ENCODE results near the gene CCR4. TPM values are rescaled to one million over a fixed set of nuclear protein-coding genes. Genes with fewer than 3 reads are reported as not detected.
"Not testable (repeated sequence)": the region's sequence is repeated elsewhere in the genome, so short reads cannot be mapped to it uniquely, and the experiment has no call there.

The CCR4 gene
- total and polyA plus RNA-seq, 10 donors = 0.28 to 9.4 (median 4.9) TPM

GRCh38 chr3:32966627-32967026 is 15.2 kb downstream of the CCR4 start:
- H3K4me1 ChIP-seq; H3K27ac ChIP-seq; H3K4me3 ChIP-seq; H3K36me3 ChIP-seq; H3K27me3 ChIP-seq (replicated peaks in 1 of 7); intact Hi-C loops (cut with DNase I; ENCODE audit: low total_unique reads); DNase-seq: not testable (repeated sequence)
- peaks cover 0 to 25% (median 23%) of the 10 kb centered on the region in 8 donors for H3K9me3 ChIP-seq
- WGBS, 5 donors = 73 to 97% (median 94%) methylated on average over 5 of the region's 5 CpGs

DNA sequence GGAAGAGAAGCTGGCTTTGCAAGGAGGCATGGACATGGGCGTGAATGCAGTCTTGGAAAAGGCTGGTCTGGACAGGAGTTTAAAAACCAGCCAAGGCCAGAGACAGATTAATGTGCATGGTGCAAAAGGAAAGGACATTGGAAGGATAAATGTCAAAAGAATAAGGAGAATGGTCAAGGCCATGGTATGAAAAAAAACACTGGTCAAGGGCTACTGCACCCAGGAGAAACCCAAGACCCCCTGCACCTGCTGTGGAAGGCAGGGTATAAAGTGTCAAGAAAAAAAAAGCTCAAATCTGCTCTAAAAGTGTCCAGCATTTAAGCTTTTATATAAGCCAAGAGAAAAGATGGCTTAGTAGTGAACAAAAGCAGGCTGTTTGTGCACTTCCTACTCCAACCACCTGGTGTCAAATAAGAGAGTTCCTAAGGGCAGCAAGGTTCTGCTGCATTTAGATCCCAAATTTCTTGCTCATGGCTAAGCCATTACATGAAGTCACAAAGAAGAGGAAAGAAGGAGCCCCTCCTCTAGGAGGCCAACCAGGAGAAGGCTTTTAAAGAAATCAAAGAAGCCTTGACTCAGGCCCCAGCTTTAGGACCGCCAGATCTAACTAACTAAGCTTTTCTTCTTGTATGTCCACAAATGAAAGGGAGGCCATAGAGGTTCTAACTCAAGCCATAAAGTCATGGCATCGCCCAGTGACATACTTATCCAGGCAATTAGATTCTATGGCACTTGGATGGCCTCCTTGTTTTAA is 16.9 kb downstream of the CCR4 start:
- DNase-seq = no peak
- Histone ChIP-seq H3K9me3 (peaks cover 0 to 25% (median 23%) of the 10 kb centered on the region in 8 donors), H3K27ac (no peak overlapping the region), H3K27me3 (replicated peaks in 1 of 7) (no peaks in the 10 kb centered on the region), H3K4me3 (no peak overlapping the region), H3K4me1 (no peaks in the 10 kb centered on the region), H3K36me3 (peaks cover 0 to 6% (median 0%) of the 10 kb centered on the region in 6 donors)
- no peak for TF ChIP-seq POLR2AphosphoS5 (IDR thresholded peaks at IDR 0.05)
- no peak for TF ChIP-seq POLR2A (IDR thresholded peaks at IDR 0.05)
- TF ChIP-seq, protein P1, sequence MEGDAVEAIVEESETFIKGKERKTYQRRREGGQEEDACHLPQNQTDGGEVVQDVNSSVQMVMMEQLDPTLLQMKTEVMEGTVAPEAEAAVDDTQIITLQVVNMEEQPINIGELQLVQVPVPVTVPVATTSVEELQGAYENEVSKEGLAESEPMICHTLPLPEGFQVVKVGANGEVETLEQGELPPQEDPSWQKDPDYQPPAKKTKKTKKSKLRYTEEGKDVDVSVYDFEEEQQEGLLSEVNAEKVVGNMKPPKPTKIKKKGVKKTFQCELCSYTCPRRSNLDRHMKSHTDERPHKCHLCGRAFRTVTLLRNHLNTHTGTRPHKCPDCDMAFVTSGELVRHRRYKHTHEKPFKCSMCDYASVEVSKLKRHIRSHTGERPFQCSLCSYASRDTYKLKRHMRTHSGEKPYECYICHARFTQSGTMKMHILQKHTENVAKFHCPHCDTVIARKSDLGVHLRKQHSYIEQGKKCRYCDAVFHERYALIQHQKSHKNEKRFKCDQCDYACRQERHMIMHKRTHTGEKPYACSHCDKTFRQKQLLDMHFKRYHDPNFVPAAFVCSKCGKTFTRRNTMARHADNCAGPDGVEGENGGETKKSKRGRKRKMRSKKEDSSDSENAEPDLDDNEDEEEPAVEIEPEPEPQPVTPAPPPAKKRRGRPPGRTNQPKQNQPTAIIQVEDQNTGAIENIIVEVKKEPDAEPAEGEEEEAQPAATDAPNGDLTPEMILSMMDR (IDR thresholded peaks at IDR 0.05 in 8 of 11, conservative IDR thresholded peaks at IDR 0.05 in 3 of 11) = no peak
- intact Hi-C loops (cut with DNase I; ENCODE audit: low total_unique reads) = no loop called here
- 91 to 97% (median 95%) methylated on average over 3 of the region's 3 CpGs for WGBS, 5 donors

- 89 to 94% (median 94%) methylated on average over 6 of the region's 6 CpGs for WGBS, 5 donors
These were observed 17.5 kb downstream of the CCR4 start for GRCh38 chr3:32968920-32969389.

DNA sequence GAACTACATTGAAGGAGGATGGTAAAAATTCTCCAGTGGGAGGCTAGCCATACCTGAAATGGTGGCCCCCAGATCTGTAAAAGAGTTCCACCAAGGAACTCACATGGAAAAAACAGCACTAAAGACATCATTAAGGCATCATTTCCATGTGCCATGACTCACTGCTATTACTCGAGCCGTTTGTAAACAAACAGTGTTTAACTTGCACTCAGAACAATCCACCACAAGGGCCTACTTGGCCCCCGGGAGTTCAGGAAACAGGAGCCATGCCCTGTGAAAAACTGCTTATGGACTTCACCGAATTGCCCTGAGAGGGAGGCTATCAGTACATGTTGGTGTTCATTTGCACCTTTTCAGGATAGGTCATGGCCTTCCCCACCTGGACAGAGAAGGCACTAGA is 18.2 kb downstream of the CCR4 start:
- TF ChIP-seq POLR2AphosphoS5 (IDR thresholded peaks at IDR 0.05) = no peak
- TF ChIP-seq, protein P1 (IDR thresholded peaks at IDR 0.05 in 8 of 11, conservative IDR thresholded peaks at IDR 0.05 in 3 of 11) = no peak
- TF ChIP-seq POLR2A (IDR thresholded peaks at IDR 0.05) = no peak
- H3K36me3 ChIP-seq = peaks cover 0 to 6% (median 0%) of the 10 kb centered on the region in 6 donors
- no peaks in the 10 kb centered on the region for H3K27me3 ChIP-seq (replicated peaks in 1 of 7)
- no peak for DNase-seq
- WGBS, 5 donors = 85 to 91% (median 88%) methylated on average over 4 of the region's 4 CpGs
- peaks cover 0 to 5% (median 0%) of the 10 kb centered on the region in 6 donors for H3K4me1 ChIP-seq
- H3K27ac ChIP-seq = no peak overlapping the region
- intact Hi-C loops (cut with DNase I; ENCODE audit: low total_unique reads) = no loop called here
- H3K4me3 ChIP-seq = no peak overlapping the region
- peaks cover 0 to 24% (median 21%) of the 10 kb centered on the region in 8 donors for H3K9me3 ChIP-seq

More at GRCh38 chr3:32968920-32969389, 17.5 kb downstream of the CCR4 start:
- no peak for DNase-seq
- TF ChIP-seq POLR2A (IDR thresholded peaks at IDR 0.05) (no peak), POLR2AphosphoS5 (IDR thresholded peaks at IDR 0.05) (no peak)
- TF ChIP-seq, protein P1 (IDR thresholded peaks at IDR 0.05 in 8 of 11, conservative IDR thresholded peaks at IDR 0.05 in 3 of 11) = no peak
- no peaks in the 10 kb centered on the region for H3K27me3 ChIP-seq (replicated peaks in 1 of 7)
- H3K4me3 ChIP-seq = no peak overlapping the region
- no peaks in the 10 kb centered on the region for H3K4me1 ChIP-seq
- peaks cover 0 to 25% (median 23%) of the 10 kb centered on the region in 8 donors for H3K9me3 ChIP-seq
- peaks cover 0 to 6% (median 0%) of the 10 kb centered on the region in 6 donors for H3K36me3 ChIP-seq
- H3K27ac ChIP-seq = no peak overlapping the region
- intact Hi-C loops (cut with DNase I; ENCODE audit: low total_unique reads) = no loop called here

DNA sequence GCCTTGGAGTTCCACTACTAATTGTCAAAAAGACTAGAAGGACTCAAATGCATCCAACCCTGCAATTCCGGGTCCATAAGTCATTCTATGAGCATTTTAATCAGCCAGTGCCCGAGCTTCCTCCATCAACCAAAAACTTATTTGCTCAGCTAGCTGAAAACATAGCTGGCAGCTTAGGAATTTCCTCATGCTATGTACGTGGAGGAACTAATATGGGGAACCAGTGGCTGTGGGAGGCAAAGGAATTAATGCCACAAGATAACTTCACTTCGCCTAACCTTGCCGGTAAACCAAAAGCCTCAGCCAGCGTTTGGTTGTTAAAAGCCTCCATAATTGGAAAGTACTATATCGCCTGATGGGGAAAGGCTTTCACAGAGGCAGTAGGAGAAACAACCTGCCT is 19.8 kb downstream of the CCR4 start:
- intact Hi-C loops (cut with DNase I; ENCODE audit: low total_unique reads); H3K27ac ChIP-seq; H3K4me3 ChIP-seq; DNase-seq; H3K27me3 ChIP-seq (replicated peaks in 1 of 7); H3K9me3 ChIP-seq; H3K36me3 ChIP-seq: not testable (repeated sequence)
- 75 to 93% (median 85%) methylated on average over 7 of the region's 7 CpGs for WGBS, 5 donors
- peaks cover 0 to 13% (median 0%) of the 10 kb centered on the region in 6 donors for H3K4me1 ChIP-seq
